COLO829 (cell line): ENCODE measurements around the gene GPR161.
"Not testable (repeated sequence)": the region's sequence is repeated elsewhere in the genome, so short reads cannot be mapped to it uniquely, and the experiment has no call there.

Source experiments
- DNase-seq: peaks from one replicate; pipeline ENCODE4 v3.0.0; 2012; ENCODE audit warnings: low spot score

GPR161 gene

GRCh38 chr1:168136709-168137514, at the start of gene GPR161:
Gene GPR161 (minus strand): TSS chr1:168136930. CDS start chr1:168104850, 32,080 bp downstream.
- no peak for DNase-seq

DNA sequence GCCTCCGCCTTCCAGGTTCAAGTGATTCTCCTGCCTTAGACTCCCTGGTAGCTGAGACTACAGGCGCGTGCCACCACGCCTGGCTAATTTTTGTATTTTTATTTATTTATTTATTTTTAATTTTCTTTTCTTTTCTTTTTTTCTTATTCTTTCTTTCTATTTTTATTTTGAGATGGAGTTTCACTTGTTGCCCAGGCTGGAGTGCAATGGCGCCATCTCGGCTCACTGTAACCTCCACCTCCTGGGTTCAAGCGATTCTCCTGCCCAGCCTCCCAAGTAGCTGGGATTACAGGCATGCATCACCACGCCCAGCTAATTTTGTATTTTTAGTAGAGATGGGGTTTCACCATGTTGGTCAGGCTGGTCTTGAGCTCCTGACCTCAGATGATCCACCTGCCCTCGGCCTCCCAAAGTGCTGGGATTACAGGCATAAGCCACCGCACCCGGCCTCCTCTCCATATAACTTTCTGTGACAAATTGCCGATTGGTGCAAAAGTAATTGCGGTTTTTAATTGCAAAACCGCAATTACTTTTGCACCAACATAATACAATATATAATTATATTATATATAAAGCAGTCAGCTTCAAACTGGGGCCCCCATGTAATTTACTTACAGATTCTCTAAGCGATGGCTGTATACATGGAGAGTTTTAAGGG, 44.5 kb upstream of the GPR161 start:
- not testable (repeated sequence) for DNase-seq

DNA sequence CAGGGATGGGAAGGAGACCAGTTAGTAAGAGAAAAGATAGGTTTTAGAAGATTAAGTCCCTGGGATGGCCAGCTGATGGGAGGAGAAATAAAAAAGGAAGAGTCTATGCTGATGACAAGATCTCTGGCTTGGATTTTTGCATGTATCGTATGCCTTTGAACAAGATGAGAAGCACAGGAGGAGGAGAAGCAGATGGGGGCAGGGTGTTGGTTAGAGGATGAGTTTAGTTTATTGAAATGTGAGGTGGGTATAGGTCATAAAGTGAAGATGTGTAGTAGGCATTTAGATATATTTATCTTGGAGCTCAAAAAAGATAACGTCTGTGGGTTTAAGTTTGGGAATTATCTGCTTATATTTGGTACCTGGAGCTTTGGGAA, 43.4 kb upstream of the GPR161 start:
- peak; percentile 20 for DNase-seq

- peak; percentile 28 for DNase-seq
These were observed 42.9 kb upstream of the GPR161 start for GRCh38 chr1:168179438-168180147.

GRCh38 chr1:168178638-168179437, 42.1 kb upstream of the GPR161 start, which contains the start of gene TIPRL:
Gene TIPRL (plus strand): TSS chr1:168178962. CDS start chr1:168179078, 116 bp downstream.
- DNase-seq = peak; percentile 98

DNA sequence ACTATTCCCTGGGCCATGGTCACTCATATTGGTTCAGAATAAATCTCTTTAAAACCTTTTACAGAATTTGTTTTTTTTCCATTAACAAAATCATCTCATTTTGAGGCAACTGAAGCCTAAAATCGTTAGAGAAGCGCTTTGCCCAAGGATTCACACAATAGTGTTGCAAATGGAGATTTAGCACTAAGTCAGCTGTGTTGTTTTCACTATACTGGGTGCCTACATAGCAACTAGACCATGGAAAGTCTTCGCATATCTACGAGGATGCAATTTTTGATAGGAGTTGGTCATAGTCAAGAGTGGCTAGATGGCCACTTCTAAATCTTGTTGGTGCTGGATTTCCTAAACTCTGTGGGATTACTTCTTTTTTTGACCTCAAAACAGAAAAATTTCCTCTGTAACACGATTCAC, 41.5 kb upstream of the GPR161 start:
- DNase-seq = no peak

DNA sequence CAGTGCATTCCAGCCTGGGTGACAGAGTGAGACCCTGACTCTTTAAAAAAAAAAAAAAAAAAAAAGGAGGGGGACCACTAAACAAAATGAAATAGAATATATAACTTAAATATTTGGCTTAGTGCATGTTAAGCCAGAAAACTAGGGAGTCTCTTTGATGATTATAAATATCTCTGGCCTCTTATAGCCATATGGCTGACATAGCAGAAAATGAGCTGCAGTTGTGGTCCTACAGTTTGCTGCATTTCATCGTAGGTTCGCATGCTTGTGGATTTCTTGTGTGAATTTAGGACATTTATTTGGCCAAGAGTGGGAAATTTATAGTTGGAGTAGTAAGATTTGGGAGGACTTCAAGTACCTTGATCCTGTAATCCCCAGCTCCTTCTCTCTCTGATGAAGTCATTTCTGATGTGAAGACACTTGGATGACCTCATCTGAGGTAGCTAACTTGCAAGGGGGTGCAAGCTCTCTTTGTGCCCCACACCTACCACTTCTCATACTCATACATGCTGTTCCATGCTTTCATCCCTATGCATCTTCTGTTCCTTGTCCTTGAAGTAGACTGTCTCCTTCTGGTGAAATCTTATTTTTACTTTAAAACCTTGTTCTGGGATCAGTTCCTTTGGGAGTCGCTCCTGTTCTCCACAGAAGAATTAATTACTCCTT, 35.7 kb upstream of the GPR161 start:
- DNase-seq = no peak

GRCh38 chr1:168170564-168171508, 34.1 kb upstream of the GPR161 start:
- no peak for DNase-seq

DNA sequence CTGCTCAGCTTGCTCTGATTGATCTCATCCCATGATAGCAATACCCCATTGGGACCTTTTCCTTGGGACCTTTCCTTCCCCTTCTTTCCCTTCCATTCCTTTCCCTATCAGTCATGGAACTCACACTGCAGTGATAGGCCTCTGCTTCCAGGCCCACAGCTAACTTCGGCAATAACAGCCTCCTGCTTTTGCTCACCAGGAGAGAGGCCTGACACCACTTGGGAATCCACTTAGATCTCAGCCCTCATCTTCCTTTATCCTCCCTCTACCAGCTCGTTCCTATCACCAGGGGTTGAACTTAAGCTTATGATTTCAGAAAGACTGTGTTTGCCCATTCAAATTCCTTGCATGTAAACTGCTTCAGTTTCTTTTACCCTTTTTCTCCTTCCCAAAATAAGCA, 31.1 kb upstream of the GPR161 start:
- DNase-seq = no peak

DNA sequence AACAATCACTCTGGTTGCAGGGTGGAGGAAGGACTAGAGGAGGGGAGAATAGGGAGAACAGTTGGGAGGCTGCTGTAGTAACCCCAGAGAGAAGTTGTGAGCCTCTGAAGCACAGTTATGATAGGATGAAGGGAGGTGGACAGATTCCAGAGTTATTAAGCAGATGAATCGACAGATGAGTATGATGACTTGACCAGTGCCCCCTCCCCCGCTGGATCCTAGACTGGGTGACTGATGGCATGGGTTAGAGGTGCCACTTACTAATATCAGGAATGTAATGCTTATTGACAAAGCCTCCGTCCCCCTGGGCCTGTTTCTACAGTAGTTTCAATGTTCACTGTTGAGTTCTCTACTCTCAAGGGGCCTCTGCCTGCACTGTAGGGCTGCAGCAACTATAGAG, 28.0 kb upstream of the GPR161 start:
- no peak for DNase-seq

- no peak for DNase-seq
These were observed 26.9 kb upstream of the GPR161 start for GRCh38 chr1:168163670-168164069.

DNA sequence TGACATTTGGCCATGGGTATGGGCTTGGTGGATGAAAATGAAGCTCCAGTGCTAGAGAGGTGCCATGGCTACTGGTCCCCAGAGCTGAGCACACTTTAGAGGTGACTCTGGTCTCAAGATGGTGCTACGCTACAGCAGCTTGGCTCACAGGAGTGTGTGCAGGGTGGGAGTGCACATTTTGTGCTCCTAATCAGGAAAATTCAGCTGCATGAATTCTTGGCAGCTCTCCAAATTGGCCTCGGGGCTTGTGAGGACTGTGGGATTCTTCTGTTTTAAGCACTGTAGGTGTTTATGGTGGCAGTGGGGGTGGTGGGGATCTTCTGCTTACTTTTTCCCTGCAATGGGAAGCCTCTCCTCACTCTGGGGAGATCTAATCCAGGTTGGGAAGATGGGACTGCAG, 24.7 kb upstream of the GPR161 start:
- DNase-seq = no peak

GRCh38 chr1:168159979-168160378, 23.2 kb upstream of the GPR161 start:
- DNase-seq = no peak

- no peak for DNase-seq
These were observed 22.5 kb upstream of the GPR161 start for GRCh38 chr1:168159251-168159650.

GRCh38 chr1:168157638-168158037, 20.9 kb upstream of the GPR161 start:
- no peak for DNase-seq

- DNase-seq = no peak
These were observed 19.2 kb upstream of the GPR161 start for GRCh38 chr1:168155910-168156309.

DNA sequence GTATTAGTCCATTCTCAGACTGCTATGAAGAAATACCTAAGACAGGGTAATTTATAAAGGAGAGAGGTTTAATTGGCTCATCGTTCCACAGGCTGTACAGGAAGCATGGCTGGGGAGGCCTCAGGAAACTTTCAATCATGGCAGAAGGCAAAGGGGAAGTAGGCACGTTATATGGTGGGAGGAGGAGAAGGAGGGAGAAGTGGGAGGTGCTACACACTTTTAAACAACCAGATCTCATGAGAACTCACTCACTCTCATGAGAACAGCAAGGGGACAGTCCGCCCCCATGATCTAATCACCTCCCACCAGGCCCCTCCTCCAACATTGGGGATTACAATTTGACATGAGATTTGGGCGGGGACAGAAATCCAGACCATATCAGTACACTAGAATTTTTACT, 18.0 kb upstream of the GPR161 start:
- not testable (repeated sequence) for DNase-seq

GRCh38 chr1:168151935-168152334, 15.2 kb upstream of the GPR161 start:
- DNase-seq = no peak

- DNase-seq = no peak
These were observed 13.6 kb upstream of the GPR161 start for GRCh38 chr1:168150283-168150682.

DNA sequence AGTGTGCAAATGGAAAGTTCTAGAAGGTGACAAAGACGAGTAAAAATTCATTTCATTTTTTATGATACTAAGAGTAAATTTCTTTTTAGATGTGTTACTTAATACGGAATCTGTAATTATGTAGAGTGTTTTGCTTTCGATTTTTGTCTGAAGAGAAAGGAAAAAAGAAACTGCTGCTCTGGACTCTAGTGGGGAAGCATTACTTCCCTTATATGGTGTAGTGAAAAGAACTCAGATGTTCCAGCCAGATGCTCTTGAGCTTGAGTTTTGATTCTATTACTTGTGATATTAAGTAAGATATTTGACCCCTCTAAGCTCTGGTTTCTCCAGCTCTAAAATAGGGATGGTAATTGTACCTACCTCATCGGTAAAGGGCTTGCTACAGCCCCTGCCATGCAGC, 12.2 kb upstream of the GPR161 start:
- no peak for DNase-seq
